Measurements from ENCODE around the gene GAPVD1.

GRCh38 chr9:125337236-125337635 lies 75.6 kb downstream of the GAPVD1 start:
- TF ChIP-seq CTCF (IDR thresholded peaks at IDR 0.05 in 2 of 3, conservative IDR thresholded peaks at IDR 0.05 in 1 of 3; ENCODE audit: borderline replicate concordance in 1 of 3, insufficient read depth in 1 of 3, low read depth in 2 of 3, low read length in 2 of 3) (no peak), REST (IDR thresholded peaks at IDR 0.05; ENCODE audit: low read depth) (no peak), POLR2A (IDR thresholded peaks at IDR 0.05; ENCODE audit: borderline replicate concordance, extremely low read depth, insufficient read depth, insufficient read length) (no peak), POLR2AphosphoS5 (IDR thresholded peaks at IDR 0.05; ENCODE audit: low read depth, low read length) (no peak)
